Astrocyte (in vitro differentiated cells and primary cell): ENCODE results near the gene SUSD3. TPM values are rescaled to one million over a fixed set of nuclear protein-coding genes. Genes with fewer than 3 reads are reported as not detected.

ENCODE experiments used
- DNase-seq: peaks from one replicate; pipeline ENCODE4 v3.0.0-alpha.2; 2010; ENCODE audit warnings: low read depth
- FAIRE-seq: peaks from 2 replicates; lab custom pipeline; 2011; peaks lifted over from hg19 to GRCh38; lab: Jason Lieb, UNC
- H2AFZ ChIP-seq: 2 replicates; pipeline ENCODE4 v1.6.0; 2012; ENCODE audit warnings: low read depth, low read length, inconsistent platforms
- H3K27ac ChIP-seq: 2 replicates; pipeline ENCODE4 v1.5.1; 2011; ENCODE audit warnings: low read depth, low read length, inconsistent platforms
- H3K27me3 ChIP-seq: 2 replicates; pipeline ENCODE4 v1.6.0; 2011; ENCODE audit warnings: low read length, inconsistent platforms; ENCODE audit not compliant: insufficient read depth
- H3K36me3 ChIP-seq: 2 replicates; pipeline ENCODE4 v1.5.1; 2011; ENCODE audit warnings: low read length, inconsistent platforms; ENCODE audit not compliant: insufficient read depth
- H3K4me1 ChIP-seq: 2 replicates; pipeline ENCODE4 v1.5.1; 2011; ENCODE audit warnings: low read length, inconsistent platforms; ENCODE audit not compliant: insufficient read depth
- H3K4me2 ChIP-seq: 2 replicates; pipeline ENCODE4 v1.6.0; 2012; ENCODE audit warnings: low read length, inconsistent platforms
- H3K4me3 ChIP-seq: 2 replicates; pipeline ENCODE4 v1.5.1; 2011; ENCODE audit warnings: low read depth, mild to moderate bottlenecking, low read length, inconsistent platforms; ENCODE audit not compliant: insufficient read depth
- H3K79me2 ChIP-seq: 2 replicates; pipeline ENCODE4 v1.6.0; 2012; ENCODE audit warnings: mild to moderate bottlenecking, low read length, inconsistent platforms; ENCODE audit not compliant: insufficient read depth
- H3K9ac ChIP-seq: 2 replicates; pipeline ENCODE4 v1.6.0; 2012; ENCODE audit warnings: mild to moderate bottlenecking, low read length, inconsistent platforms
- H3K9me3 ChIP-seq: 2 replicates; pipeline ENCODE4 v1.5.1; 2012; ENCODE audit warnings: low read depth, mild to moderate bottlenecking, low read length, inconsistent platforms; ENCODE audit not compliant: insufficient read depth
- H4K20me1 ChIP-seq: 2 replicates; pipeline ENCODE4 v1.6.0; 2012; ENCODE audit warnings: low read length, inconsistent platforms; ENCODE audit not compliant: insufficient read depth
- H3K27ac Mint-ChIP-seq: one replicate; pipeline ENCODE4 v1.8.0; 2021; ENCODE audit warnings: mild to moderate bottlenecking, mixed read lengths; ENCODE audit not compliant: unreplicated experiment
- H3K27me3 Mint-ChIP-seq: one replicate; pipeline ENCODE4 v1.8.0; 2021; ENCODE audit warnings: low read depth, mixed read lengths; ENCODE audit not compliant: unreplicated experiment
- H3K36me3 Mint-ChIP-seq: one replicate; pipeline ENCODE4 v1.8.0; 2021; ENCODE audit warnings: low read depth, mixed read lengths; ENCODE audit not compliant: unreplicated experiment
- H3K4me1 Mint-ChIP-seq: one replicate; pipeline ENCODE4 v1.8.0; 2021; ENCODE audit warnings: low read depth, mixed read lengths; ENCODE audit not compliant: unreplicated experiment
- H3K4me3 Mint-ChIP-seq: one replicate; pipeline ENCODE4 v1.8.0; 2021; ENCODE audit warnings: mild to moderate bottlenecking, moderate library complexity, mixed read lengths; ENCODE audit not compliant: unreplicated experiment
- H3K9me3 Mint-ChIP-seq: one replicate; pipeline ENCODE4 v1.8.0; 2021; ENCODE audit warnings: mild to moderate bottlenecking, mixed read lengths; ENCODE audit not compliant: unreplicated experiment
- EZH2 ChIP-seq: IDR thresholded peaks from 2 replicates; pipeline ENCODE4 v1.6.1; 2012; ENCODE audit warnings: mild to moderate bottlenecking, low read length, inconsistent platforms; ENCODE audit not compliant: insufficient read depth
- total RNA-seq: library from RNA; stranded (reverse); gene quantifications from 2 replicates; pipeline ENCODE4 v1.2.1, GENCODE V29; 2021
- TF ChIP-seq, protein P1 (sequence below): IDR thresholded peaks from 2 replicates; pipeline ENCODE4 v1.5.1; 2011; ENCODE audit warnings: low read depth, mild to moderate bottlenecking, inconsistent platforms, low read length, moderate library complexity; ENCODE audit not compliant: insufficient read depth

Gene SUSD3
- total RNA-seq, 1 donor from 2014 or later = not detected

DNA sequence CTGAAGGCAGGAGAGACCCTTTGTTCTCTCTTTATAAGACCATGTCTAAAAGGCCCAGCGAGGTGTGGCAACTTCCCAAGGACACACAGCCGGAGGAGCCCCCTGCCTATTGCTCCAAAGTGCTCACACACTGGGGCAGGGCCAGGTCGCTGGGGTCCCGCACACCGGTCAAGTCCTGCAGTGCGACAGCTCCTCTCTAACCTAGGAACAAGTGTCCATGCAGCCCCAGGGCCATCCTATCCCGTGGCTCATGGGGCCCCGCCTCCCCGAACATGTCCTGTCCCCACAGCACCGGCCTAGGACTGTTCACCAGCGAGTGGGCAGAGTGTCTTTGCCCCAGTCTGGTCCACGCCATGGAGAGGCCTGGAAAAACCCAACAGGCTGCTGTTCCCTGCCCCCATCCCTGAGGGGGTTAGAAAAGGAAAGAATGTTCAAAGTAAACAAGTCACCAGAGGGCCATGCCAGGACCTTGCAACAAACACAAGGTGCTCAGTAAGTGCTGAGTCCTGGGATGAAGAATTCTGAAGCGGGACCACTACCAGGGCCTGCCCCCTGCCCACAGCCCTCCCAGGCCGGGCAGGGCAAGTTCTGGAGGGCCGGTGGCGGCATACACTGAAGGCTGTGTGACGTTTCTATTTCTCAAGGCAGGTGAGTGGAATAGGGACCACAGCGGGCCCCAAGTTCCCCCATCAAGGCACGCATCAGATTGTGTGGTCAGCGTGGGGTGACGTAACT lies 74.6 kb downstream of the SUSD3 start:
- Mint-ChIP-seq H3K27ac (peak overlapping the region; percentile 89), H3K9me3 (no peaks in the 10 kb centered on the region), H3K4me3 (peak overlapping the region; percentile 88), H3K36me3 (no peaks in the 10 kb centered on the region), H3K27me3 (peaks cover 15% of the 10 kb centered on the region), H3K4me1 (peaks cover 6% of the 10 kb centered on the region)
- Histone ChIP-seq H3K9ac (peak overlapping the region; percentile 93), H4K20me1 (peaks cover 43% of the 10 kb centered on the region), H3K27me3 (no peaks in the 10 kb centered on the region), H3K4me3 (peak overlapping the region; percentile 70), H3K79me2 (peaks cover 28% of the 10 kb centered on the region), H2AFZ (peak overlapping the region; percentile 93), H3K4me1 (peaks cover 20% of the 10 kb centered on the region), H3K27ac (peak overlapping the region; percentile 69), H3K36me3 (no peaks in the 10 kb centered on the region), H3K4me2 (peak overlapping the region; percentile 96), H3K9me3 (no peaks in the 10 kb centered on the region)
- FAIRE-seq (no peak), DNase-seq (peak; percentile 85)
- TF ChIP-seq, protein P1, sequence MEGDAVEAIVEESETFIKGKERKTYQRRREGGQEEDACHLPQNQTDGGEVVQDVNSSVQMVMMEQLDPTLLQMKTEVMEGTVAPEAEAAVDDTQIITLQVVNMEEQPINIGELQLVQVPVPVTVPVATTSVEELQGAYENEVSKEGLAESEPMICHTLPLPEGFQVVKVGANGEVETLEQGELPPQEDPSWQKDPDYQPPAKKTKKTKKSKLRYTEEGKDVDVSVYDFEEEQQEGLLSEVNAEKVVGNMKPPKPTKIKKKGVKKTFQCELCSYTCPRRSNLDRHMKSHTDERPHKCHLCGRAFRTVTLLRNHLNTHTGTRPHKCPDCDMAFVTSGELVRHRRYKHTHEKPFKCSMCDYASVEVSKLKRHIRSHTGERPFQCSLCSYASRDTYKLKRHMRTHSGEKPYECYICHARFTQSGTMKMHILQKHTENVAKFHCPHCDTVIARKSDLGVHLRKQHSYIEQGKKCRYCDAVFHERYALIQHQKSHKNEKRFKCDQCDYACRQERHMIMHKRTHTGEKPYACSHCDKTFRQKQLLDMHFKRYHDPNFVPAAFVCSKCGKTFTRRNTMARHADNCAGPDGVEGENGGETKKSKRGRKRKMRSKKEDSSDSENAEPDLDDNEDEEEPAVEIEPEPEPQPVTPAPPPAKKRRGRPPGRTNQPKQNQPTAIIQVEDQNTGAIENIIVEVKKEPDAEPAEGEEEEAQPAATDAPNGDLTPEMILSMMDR = no peak
- TF ChIP-seq EZH2 = no peak

DNA sequence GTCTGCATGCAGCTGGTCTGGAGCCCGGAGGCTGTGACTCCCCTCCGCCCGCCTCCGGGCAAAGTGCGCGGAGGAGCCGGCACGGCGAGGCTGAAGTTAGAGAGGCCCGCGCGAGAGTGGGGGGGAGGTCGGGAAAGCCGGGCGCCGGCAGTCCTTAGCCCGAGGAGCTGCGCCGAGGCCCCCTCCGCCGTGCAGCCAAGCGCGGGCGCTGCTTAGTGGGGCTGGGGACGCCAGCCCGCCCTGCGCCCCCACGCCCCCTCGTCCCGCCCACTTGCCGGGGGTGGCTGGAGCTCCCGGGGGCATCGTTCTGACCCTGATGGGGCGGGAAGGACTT lies 75.1 kb downstream of the SUSD3 start:
- H3K27ac ChIP-seq = peak overlapping the region; percentile 69
- TF ChIP-seq, protein P1 = no peak
- H3K9me3 Mint-ChIP-seq = peaks cover 3% of the 10 kb centered on the region
- H3K4me2 ChIP-seq = peak overlapping the region; percentile 96
- peaks cover 38% of the 10 kb centered on the region for H4K20me1 ChIP-seq
- H3K9ac ChIP-seq = peak overlapping the region; percentile 93
- no peaks in the 10 kb centered on the region for H3K36me3 Mint-ChIP-seq
- no peaks in the 10 kb centered on the region for H3K9me3 ChIP-seq
- H3K27me3 ChIP-seq = no peaks in the 10 kb centered on the region
- FAIRE-seq (no peak), DNase-seq (no peak)
- no peaks in the 10 kb centered on the region for H3K36me3 ChIP-seq
- peak overlapping the region; percentile 70 for H3K4me3 ChIP-seq
- peaks cover 6% of the 10 kb centered on the region for H3K4me1 Mint-ChIP-seq
- H3K79me2 ChIP-seq = peaks cover 28% of the 10 kb centered on the region
- peak overlapping the region; percentile 89 for H3K27ac Mint-ChIP-seq
- peak overlapping the region; percentile 88 for H3K4me3 Mint-ChIP-seq
- peaks cover 15% of the 10 kb centered on the region for H3K27me3 Mint-ChIP-seq
- H2AFZ ChIP-seq = peak overlapping the region; percentile 93
- peaks cover 20% of the 10 kb centered on the region for H3K4me1 ChIP-seq
